Ectodermal cell (in vitro differentiated cells): ENCODE results near the gene CPHXL2. TPM values are rescaled to one million over a fixed set of nuclear protein-coding genes. Genes with fewer than 3 reads are reported as not detected.

Experiments used
- H3K27ac ChIP-seq: 2 replicates; pipeline ENCODE4 v1.7.0; 2013; ENCODE audit warnings: mild to moderate bottlenecking, low read depth, low read length; ENCODE audit not compliant: insufficient read depth, poor library complexity, severe bottlenecking
- H3K27me3 ChIP-seq: 2 replicates; pipeline ENCODE4 v1.7.0; 2013; ENCODE audit warnings: mild to moderate bottlenecking, low read length; ENCODE audit not compliant: insufficient read depth, control insufficient read depth, poor library complexity, severe bottlenecking
- H3K36me3 ChIP-seq: one replicate; pipeline ENCODE4 v1.7.0; 2013; ENCODE audit warnings: low read length; ENCODE audit not compliant: control insufficient read depth, insufficient read depth
- H3K4me1 ChIP-seq: one replicate; pipeline ENCODE4 v1.7.0; 2013; ENCODE audit warnings: low read length; ENCODE audit not compliant: control insufficient read depth, insufficient read depth
- H3K4me3 ChIP-seq: 2 replicates; pipeline ENCODE4 v1.7.0; 2013; ENCODE audit warnings: low read depth, low read length, control low read depth; ENCODE audit not compliant: insufficient read depth
- H3K9me3 ChIP-seq: 2 replicates; pipeline ENCODE4 v1.7.0; 2013; ENCODE audit warnings: mild to moderate bottlenecking, low read length, moderate library complexity; ENCODE audit not compliant: control insufficient read depth
- WGBS, 2 experiments: methylation state at CpG; one replicate each; pipeline ENCODE4 v1.1.7; 2013; ENCODE audit warnings: missing lambda C conversion rate in 2 of 2; 5-methylcytosine and 5-hydroxymethylcytosine counted together
- polyA plus RNA-seq, 4 experiments: library from polyadenylated mRNA; stranded (reverse); fragments of 50-300 nt; gene quantifications; one replicate each; pipeline ENCODE4 v1.2.3, GENCODE V29; 2013

The CPHXL2 gene
- polyA plus RNA-seq (2013, experiment 1 of 4), result not detected
- polyA plus RNA-seq (2013, experiment 2 of 4), result not detected
- not detected for polyA plus RNA-seq (2013, experiment 3 of 4)
- not detected for polyA plus RNA-seq (2013, experiment 4 of 4)

DNA sequence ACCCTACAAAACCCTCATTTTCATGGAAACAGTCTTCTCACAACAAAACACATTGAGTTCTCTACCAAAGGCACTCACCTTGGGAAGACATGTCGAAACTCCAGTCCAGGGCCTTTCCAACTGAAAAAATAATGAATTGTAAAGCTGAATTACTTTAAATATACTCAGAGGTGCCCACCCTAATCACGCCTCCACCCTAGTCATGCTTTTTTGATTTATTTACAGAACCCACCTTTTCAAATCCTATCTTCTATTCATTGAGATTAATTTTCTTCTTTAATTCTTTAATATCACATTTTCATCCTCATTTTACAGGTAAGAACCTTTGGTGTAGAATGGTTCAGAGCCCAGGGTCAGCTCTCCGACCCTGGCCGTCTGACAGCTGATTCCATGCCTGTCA lies at the start of gene CPHXL2:
Gene CPHXL2, minus strand, starts transcription at position 101 of the 400 bp plus-strand sequence. Its CDS starts 10 bp downstream, at position 91.
- Histone ChIP-seq H3K27me3 (no peaks in the 10 kb centered on the region), H3K36me3 (no peaks in the 10 kb centered on the region), H3K9me3 (no peaks in the 10 kb centered on the region), H3K27ac (no peak within 1 kb of the TSS), H3K4me3 (no peak within 1 kb of the TSS), H3K4me1 (no peaks in the 10 kb centered on the region)
- 90 to 94% methylated on average over 4 of the region's 4 CpGs for WGBS, 2 experiments

DNA sequence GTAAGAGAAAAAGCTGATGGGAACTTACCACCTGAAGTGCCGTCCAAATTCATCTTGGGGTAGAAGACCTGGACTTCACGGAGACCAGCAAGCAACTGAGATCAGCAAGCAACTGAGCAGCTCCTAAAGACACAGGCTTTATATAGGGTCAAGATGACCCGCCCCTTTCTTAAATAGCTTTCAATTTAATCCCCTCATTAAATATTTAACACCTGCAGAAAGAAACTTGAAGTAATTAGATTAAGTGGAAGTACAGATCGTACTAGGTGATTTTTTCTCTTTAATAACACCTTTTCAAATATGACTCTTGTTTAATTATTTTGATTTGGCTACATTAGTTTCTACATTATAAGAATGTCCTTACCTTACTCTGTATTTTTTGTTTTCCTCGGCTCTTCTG lies 49.6 kb upstream of the CPHXL2 start, which contains the start of gene CPHXL:
Gene CPHXL, minus strand, starts transcription at position 101 of the 400 bp plus-strand sequence. Its CDS starts 48 bp downstream, at position 53.
- 88 to 89% methylated on average over 4 of the region's 5 CpGs for WGBS, 2 experiments

DNA sequence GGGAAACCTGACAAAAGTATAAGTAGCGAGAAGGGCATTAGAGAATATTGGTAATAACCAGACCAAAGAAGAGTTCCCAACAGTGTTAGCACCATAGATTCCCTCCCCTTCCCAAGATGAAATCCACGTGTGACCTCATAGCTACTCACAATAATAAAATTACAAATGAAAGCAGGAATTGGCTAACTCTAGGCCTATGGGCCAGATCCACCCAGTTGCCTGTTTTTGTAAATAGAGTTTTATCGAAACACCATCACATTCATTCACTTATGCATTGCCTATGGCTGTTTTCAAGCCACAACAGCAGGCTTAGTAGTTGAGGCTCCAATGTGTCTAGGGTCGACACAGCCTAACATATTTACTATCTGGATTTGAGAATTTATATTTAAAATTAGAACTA lies 41.6 kb upstream of the CPHXL2 start:
- Histone ChIP-seq H3K27ac (no peak overlapping the region), H3K9me3 (no peaks in the 10 kb centered on the region), H3K36me3 (no peaks in the 10 kb centered on the region), H3K4me1 (no peaks in the 10 kb centered on the region), H3K27me3 (no peaks in the 10 kb centered on the region), H3K4me3 (no peak overlapping the region)
- 88 to 90% methylated on average over 3 of the region's 4 CpGs for WGBS, 2 experiments

More for the DNA sequence above, 49.6 kb upstream of the CPHXL2 start, which contains the start of gene CPHXL:
- Histone ChIP-seq H3K4me3 (no peak within 1 kb of the TSS), H3K27ac (no peak within 1 kb of the TSS), H3K9me3 (no peaks in the 10 kb centered on the region), H3K27me3 (no peaks in the 10 kb centered on the region), H3K4me1 (no peaks in the 10 kb centered on the region), H3K36me3 (no peaks in the 10 kb centered on the region)

DNA sequence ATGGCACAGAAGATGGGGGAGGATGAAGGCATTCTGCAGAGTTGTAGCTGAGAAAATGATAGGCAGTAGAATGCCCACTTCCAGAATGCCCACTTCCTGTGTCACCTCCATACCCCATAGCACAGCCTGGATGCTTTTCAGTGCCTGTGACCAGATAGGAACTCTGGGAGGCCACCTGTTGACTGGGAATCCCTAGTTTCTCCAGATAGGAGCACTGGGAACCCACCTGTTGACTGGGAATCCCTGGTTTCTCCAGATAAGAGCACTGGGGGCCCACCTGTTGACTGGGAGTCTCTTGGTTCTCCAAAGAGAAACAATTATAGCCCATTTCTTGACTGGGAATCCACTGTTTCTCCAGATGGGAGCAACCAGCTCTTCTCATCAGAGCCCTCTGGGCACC lies 37.9 kb upstream of the CPHXL2 start:
- no peaks in the 10 kb centered on the region for H3K4me1 ChIP-seq
- H3K27me3 ChIP-seq, result no peaks in the 10 kb centered on the region
- peaks cover 3% of the 10 kb centered on the region for H3K9me3 ChIP-seq
- no peak overlapping the region for H3K4me3 ChIP-seq
- no peaks in the 10 kb centered on the region for H3K36me3 ChIP-seq
- H3K27ac ChIP-seq, result no peak overlapping the region

DNA sequence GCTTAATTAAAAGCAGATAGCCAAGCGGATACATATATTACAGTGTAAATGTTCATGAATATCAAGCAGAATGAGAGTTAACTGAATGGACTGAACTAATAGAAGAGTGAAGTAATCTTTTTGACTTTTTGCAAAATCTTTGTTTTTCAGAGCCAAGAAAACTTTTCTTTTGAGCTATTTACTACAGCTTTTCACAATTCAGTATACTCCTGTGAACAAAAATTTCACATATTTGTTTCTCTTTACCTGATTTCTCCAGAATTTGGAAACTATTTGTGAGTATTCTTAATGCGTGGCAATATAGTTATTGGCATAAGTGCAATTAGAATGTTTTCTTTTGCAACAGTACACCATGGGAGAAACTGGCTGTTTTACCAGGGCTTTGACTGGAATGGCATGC lies 33.5 kb upstream of the CPHXL2 start:
- no peaks in the 10 kb centered on the region for H3K27me3 ChIP-seq
- 92 to 99% methylated on average over 2 of the region's 2 CpGs for WGBS, 2 experiments
- no peak overlapping the region for H3K4me3 ChIP-seq
- H3K9me3 ChIP-seq, result peaks cover 3% of the 10 kb centered on the region
- H3K4me1 ChIP-seq, result no peaks in the 10 kb centered on the region
- no peak overlapping the region for H3K27ac ChIP-seq
- H3K36me3 ChIP-seq, result no peaks in the 10 kb centered on the region

DNA sequence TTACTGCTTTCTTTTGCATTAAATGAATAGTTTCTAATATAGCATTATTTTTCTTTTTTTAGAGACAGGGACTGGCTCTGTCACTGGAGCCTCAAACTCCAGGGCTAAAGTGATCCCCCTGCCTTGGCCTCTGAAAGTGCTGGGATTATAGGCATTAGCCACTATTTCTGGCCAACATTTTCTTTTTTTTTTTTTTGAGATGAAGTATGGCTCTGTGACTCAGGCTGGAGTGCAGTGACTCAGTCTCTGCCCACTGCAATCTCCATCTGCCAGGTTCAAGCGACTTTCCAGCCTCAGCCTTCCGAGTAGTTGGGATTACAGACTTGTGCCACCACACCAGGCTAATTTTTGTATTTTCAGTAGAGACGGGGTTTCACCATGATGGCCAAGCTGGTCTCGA lies 26.5 kb upstream of the CPHXL2 start:
- Histone ChIP-seq H3K9me3 (no peaks in the 10 kb centered on the region), H3K27ac (no peak overlapping the region), H3K36me3 (no peaks in the 10 kb centered on the region), H3K27me3 (no peaks in the 10 kb centered on the region), H3K4me3 (no peak overlapping the region), H3K4me1 (no peaks in the 10 kb centered on the region)
- 94 to 95% methylated on average over 4 of the region's 4 CpGs for WGBS, 2 experiments

DNA sequence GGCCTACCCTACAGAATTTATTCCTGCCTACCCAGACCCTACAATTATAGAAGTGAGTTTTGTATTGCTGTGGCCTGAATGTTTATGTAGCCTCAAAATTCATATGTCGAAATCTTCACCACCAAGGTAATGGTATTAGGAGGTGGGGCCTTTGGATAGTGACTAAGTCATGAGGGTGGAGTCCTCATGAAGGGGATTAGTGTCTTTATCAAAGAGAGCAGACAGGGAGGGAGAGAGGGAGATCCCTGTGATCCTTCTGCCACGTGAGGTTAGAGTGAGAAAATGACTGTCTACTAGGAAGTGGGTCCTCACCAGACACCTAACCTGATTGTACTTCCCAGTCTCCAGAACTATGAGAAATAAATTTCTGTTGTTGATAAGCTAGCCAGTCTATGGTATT lies 25.4 kb upstream of the CPHXL2 start:
- Histone ChIP-seq H3K4me3 (no peak overlapping the region), H3K27me3 (no peaks in the 10 kb centered on the region), H3K4me1 (no peaks in the 10 kb centered on the region), H3K27ac (no peak overlapping the region), H3K36me3 (no peaks in the 10 kb centered on the region), H3K9me3 (no peaks in the 10 kb centered on the region)
- WGBS, 2 experiments, result 72 to 81% methylated on average over 2 of the region's 2 CpGs

DNA sequence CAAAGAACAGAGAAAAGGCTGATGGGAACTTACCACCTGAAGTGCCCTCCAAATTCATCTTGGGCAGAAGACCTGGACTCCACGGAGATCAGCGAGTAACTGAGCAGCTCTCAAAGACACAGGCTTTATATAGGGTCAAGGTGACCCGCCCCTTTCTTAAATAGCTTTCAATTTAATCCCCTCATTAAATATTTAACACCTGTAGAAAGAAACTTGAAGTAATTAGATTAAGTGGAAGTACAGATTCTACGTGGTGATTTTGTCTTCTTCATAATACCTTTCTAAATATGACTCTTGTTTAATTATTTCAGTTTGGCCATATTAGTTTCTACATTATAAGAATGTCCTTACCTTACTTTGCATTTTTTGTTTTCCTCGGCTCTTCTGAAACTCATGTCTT lies 24.6 kb upstream of the CPHXL2 start, which contains the start of gene DUXB:
Gene DUXB, minus strand, starts transcription at position 101 of the 400 bp plus-strand sequence. Its CDS starts 43 bp downstream, at position 58.
- no peaks in the 10 kb centered on the region for H3K9me3 ChIP-seq
- H3K4me3 ChIP-seq, result no peak within 1 kb of the TSS
- H3K27me3 ChIP-seq, result no peaks in the 10 kb centered on the region
- WGBS, 2 experiments, result 92 to 97% methylated on average over 3 to 5 of the region's 5 CpGs
- H3K36me3 ChIP-seq, result no peaks in the 10 kb centered on the region
- H3K27ac ChIP-seq, result no peak within 1 kb of the TSS
- H3K4me1 ChIP-seq, result no peaks in the 10 kb centered on the region

DNA sequence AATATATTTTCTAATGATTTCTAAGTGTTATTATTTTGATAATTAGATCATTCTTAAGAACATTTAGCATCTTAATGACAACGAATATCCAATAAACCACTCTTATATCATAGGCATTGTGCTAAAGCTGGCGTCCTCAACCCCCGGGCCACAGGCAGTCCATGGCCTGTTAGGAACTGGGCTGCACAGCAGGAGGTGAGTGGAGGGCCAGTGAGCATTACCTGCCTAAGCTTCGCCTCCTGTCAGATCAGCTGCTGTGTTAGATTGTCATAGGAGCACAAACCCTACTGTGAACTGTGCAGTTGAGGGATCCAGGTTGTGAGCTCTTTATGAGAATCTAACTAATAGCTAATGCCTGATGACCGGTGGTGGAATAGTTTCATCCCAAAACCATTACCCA lies 20.8 kb upstream of the CPHXL2 start:
- Histone ChIP-seq H3K27ac (no peak overlapping the region), H3K4me3 (no peak overlapping the region), H3K4me1 (no peaks in the 10 kb centered on the region), H3K9me3 (no peaks in the 10 kb centered on the region), H3K27me3 (no peaks in the 10 kb centered on the region), H3K36me3 (no peaks in the 10 kb centered on the region)
- WGBS, 2 experiments, result 90 to 92% methylated on average over 5 of the region's 5 CpGs

DNA sequence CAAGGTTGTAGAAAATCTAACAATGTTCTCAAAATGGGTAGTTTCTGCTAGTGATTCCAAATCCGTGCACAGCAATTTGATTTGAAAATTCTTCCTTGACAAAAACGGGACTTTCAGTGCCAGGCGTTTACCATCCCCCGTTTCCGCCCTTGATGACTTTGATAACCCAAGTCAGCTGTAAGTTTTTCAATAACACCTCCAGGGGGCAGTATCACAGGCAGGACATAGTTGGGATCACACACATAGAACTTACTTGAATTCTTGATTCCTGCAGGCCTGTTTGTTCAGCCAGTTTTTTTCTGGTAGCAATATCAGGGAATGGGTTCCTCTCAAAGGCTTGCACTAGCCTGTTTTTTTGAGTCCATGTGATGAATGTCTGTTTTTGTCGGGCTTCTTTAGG lies 18.9 kb upstream of the CPHXL2 start:
- no peaks in the 10 kb centered on the region for H3K27me3 ChIP-seq
- no peaks in the 10 kb centered on the region for H3K36me3 ChIP-seq
- WGBS, 2 experiments, result 89 to 93% methylated on average over 6 of the region's 6 CpGs
- no peak overlapping the region for H3K4me3 ChIP-seq
- no peak overlapping the region for H3K27ac ChIP-seq
- H3K9me3 ChIP-seq, result no peaks in the 10 kb centered on the region
- H3K4me1 ChIP-seq, result no peaks in the 10 kb centered on the region

DNA sequence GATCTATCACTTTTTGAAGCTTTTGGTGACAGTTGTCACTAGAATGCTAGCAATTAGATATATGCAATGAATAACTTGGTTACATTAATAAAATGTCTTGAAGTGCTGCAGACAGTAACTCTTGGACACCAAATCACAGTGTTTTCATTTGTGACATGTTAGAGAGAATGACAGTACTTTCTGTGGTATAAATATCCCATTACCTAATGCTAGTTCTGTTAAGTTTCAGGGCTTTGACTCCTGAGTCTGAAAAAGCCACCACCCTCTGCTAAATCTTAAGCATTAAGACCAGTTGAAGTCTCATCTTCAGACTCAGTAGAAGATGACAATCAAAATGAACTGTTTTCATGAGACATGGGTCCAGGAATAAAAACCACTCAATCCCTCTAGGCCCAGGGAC lies 10.6 kb upstream of the CPHXL2 start:
- Histone ChIP-seq H3K9me3 (no peaks in the 10 kb centered on the region), H3K4me3 (no peak overlapping the region), H3K27me3 (no peaks in the 10 kb centered on the region), H3K36me3 (no peaks in the 10 kb centered on the region), H3K27ac (no peak overlapping the region), H3K4me1 (no peaks in the 10 kb centered on the region)
